ENCODE results near the gene PPP1R1C. TPM values are rescaled to one million over a fixed set of nuclear protein-coding genes. Genes with fewer than 3 reads are reported as not detected.

The PPP1R1C gene
- polyA plus RNA-seq, 6 donors from 2014 or later: not detected

- no peak for ATAC-seq (ENCODE audit: low read depth in 2 of 2)
- no peak overlapping the region for H3K4me3 Mint-ChIP-seq
Measured at GRCh38 chr2:182043861-182044260, 58.2 kb downstream of the PPP1R1C start.

GRCh38 chr2:182047544-182047943 is 61.9 kb downstream of the PPP1R1C start:
- peaks cover 7 to 12% (median 9%) of the 10 kb centered on the region in 3 donors for H3K27me3 Mint-ChIP-seq

More at GRCh38 chr2:182043861-182044260, 58.2 kb downstream of the PPP1R1C start:
- Mint-ChIP-seq H3K27me3 (peaks cover 7 to 20% (median 9%) of the 10 kb centered on the region in 3 donors), H3K4me1 (no peaks in the 10 kb centered on the region), H3K36me3 (no peaks in the 10 kb centered on the region), H3K9me3 (no peaks in the 10 kb centered on the region), H3K27ac (no peak overlapping the region)
- no peak for DNase-seq

GRCh38 chr2:182048088-182048487 is 62.4 kb downstream of the PPP1R1C start:
- Mint-ChIP-seq H3K27me3 (peaks cover 7 to 12% (median 9%) of the 10 kb centered on the region in 3 donors), H3K4me1 (no peaks in the 10 kb centered on the region), H3K4me3 (no peak overlapping the region), H3K9me3 (no peaks in the 10 kb centered on the region), H3K27ac (no peak overlapping the region), H3K36me3 (no peaks in the 10 kb centered on the region)
- DNase-seq (no peak), ATAC-seq (ENCODE audit: low read depth in 2 of 2) (no peak)

More at GRCh38 chr2:182047544-182047943, 61.9 kb downstream of the PPP1R1C start:
- no peak for ATAC-seq (ENCODE audit: low read depth in 2 of 2)
- Mint-ChIP-seq H3K4me1 (no peaks in the 10 kb centered on the region), H3K27ac (no peak overlapping the region), H3K9me3 (no peaks in the 10 kb centered on the region), H3K4me3 (no peak overlapping the region), H3K36me3 (no peaks in the 10 kb centered on the region)
- DNase-seq: no peak

GRCh38 chr2:182048621-182049020 is 63.0 kb downstream of the PPP1R1C start:
- no peaks in the 10 kb centered on the region for H3K4me1 Mint-ChIP-seq
- DNase-seq: no peak
- H3K27ac Mint-ChIP-seq: no peak overlapping the region
- no peaks in the 10 kb centered on the region for H3K9me3 Mint-ChIP-seq
- H3K27me3 Mint-ChIP-seq: peaks cover 6 to 9% (median 8%) of the 10 kb centered on the region in 3 donors
- no peak overlapping the region for H3K4me3 Mint-ChIP-seq
- no peak for ATAC-seq (ENCODE audit: low read depth in 2 of 2)
- H3K36me3 Mint-ChIP-seq: no peaks in the 10 kb centered on the region

GRCh38 chr2:182049372-182050148 is 63.9 kb downstream of the PPP1R1C start:
- Mint-ChIP-seq H3K36me3 (no peaks in the 10 kb centered on the region), H3K4me3 (no peak overlapping the region), H3K27ac (peak overlapping the region in 1 of 6 donors; percentile 23), H3K9me3 (no peaks in the 10 kb centered on the region), H3K4me1 (no peaks in the 10 kb centered on the region), H3K27me3 (peaks cover 0 to 9% (median 0%) of the 10 kb centered on the region in 3 donors)
- ATAC-seq (ENCODE audit: low read depth in 2 of 2) (no peak), DNase-seq (no peak)

GRCh38 chr2:182050333-182051135 is 64.9 kb downstream of the PPP1R1C start:
- Mint-ChIP-seq H3K4me1 (no peaks in the 10 kb centered on the region), H3K4me3 (no peak overlapping the region)

GRCh38 chr2:182055993-182056392 is 70.3 kb downstream of the PPP1R1C start:
- Mint-ChIP-seq H3K9me3 (peaks cover 0 to 2% (median 0%) of the 10 kb centered on the region in 7 donors), H3K36me3 (no peaks in the 10 kb centered on the region)

More at GRCh38 chr2:182050333-182051135, 64.9 kb downstream of the PPP1R1C start:
- ATAC-seq (ENCODE audit: low read depth in 2 of 2): no peak
- no peak for DNase-seq
- H3K36me3 Mint-ChIP-seq: no peaks in the 10 kb centered on the region
- H3K27me3 Mint-ChIP-seq: peaks cover 5 to 7% (median 6%) of the 10 kb centered on the region in 3 donors
- peaks cover 0 to 2% (median 0%) of the 10 kb centered on the region in 7 donors for H3K9me3 Mint-ChIP-seq
- no peak overlapping the region for H3K27ac Mint-ChIP-seq

GRCh38 chr2:182057002-182057401 is 71.3 kb downstream of the PPP1R1C start:
- Mint-ChIP-seq H3K9me3 (peaks cover 0 to 2% (median 0%) of the 10 kb centered on the region in 7 donors), H3K27me3 (peaks cover 11 to 32% (median 22%) of the 10 kb centered on the region in 3 donors), H3K27ac (peak overlapping the region in 1 of 6 donors; percentile 2), H3K36me3 (no peaks in the 10 kb centered on the region), H3K4me3 (no peak overlapping the region), H3K4me1 (no peaks in the 10 kb centered on the region)
- ATAC-seq (ENCODE audit: low read depth in 2 of 2) (no peak), DNase-seq (no peak)

More at GRCh38 chr2:182055993-182056392, 70.3 kb downstream of the PPP1R1C start:
- H3K4me1 Mint-ChIP-seq: no peaks in the 10 kb centered on the region
- no peak overlapping the region for H3K27ac Mint-ChIP-seq
- H3K27me3 Mint-ChIP-seq: peaks cover 11 to 32% (median 22%) of the 10 kb centered on the region in 3 donors
- DNase-seq: no peak
- ATAC-seq (ENCODE audit: low read depth in 2 of 2): no peak
- H3K4me3 Mint-ChIP-seq: no peak overlapping the region

- Mint-ChIP-seq H3K36me3 (no peaks in the 10 kb centered on the region), H3K4me3 (no peak overlapping the region), H3K9me3 (peaks cover 0 to 2% (median 0%) of the 10 kb centered on the region in 7 donors), H3K27ac (no peak overlapping the region), H3K27me3 (peaks cover 11 to 32% (median 22%) of the 10 kb centered on the region in 3 donors), H3K4me1 (no peaks in the 10 kb centered on the region)
- ATAC-seq (ENCODE audit: low read depth in 2 of 2) (no peak), DNase-seq (no peak)
Measured at GRCh38 chr2:182058056-182058455, 72.4 kb downstream of the PPP1R1C start.

GRCh38 chr2:182061739-182062138 is 76.1 kb downstream of the PPP1R1C start:
- Mint-ChIP-seq H3K27me3 (peaks cover 6 to 16% (median 15%) of the 10 kb centered on the region in 3 donors), H3K4me3 (no peak overlapping the region), H3K9me3 (no peaks in the 10 kb centered on the region), H3K4me1 (no peaks in the 10 kb centered on the region), H3K36me3 (no peaks in the 10 kb centered on the region), H3K27ac (no peak overlapping the region)
- no peak for DNase-seq
- no peak for ATAC-seq (ENCODE audit: low read depth in 2 of 2)

- Mint-ChIP-seq H3K27ac (no peak overlapping the region), H3K9me3 (no peaks in the 10 kb centered on the region), H3K36me3 (no peaks in the 10 kb centered on the region), H3K4me3 (no peak overlapping the region), H3K4me1 (no peaks in the 10 kb centered on the region), H3K27me3 (peaks cover 0 to 9% (median 9%) of the 10 kb centered on the region in 3 donors)
- no peak for ATAC-seq (ENCODE audit: low read depth in 2 of 2)
- DNase-seq: no peak
Measured at GRCh38 chr2:182062329-182062972, 76.8 kb downstream of the PPP1R1C start.

GRCh38 chr2:182064019-182064778 is 78.5 kb downstream of the PPP1R1C start:
- ATAC-seq (ENCODE audit: low read depth in 2 of 2) (no peak), DNase-seq (no peak)
- no peak overlapping the region for H3K27ac Mint-ChIP-seq
- H3K9me3 Mint-ChIP-seq: no peaks in the 10 kb centered on the region
- H3K4me1 Mint-ChIP-seq: no peaks in the 10 kb centered on the region
- H3K36me3 Mint-ChIP-seq: no peaks in the 10 kb centered on the region
- H3K4me3 Mint-ChIP-seq: no peak overlapping the region
- H3K27me3 Mint-ChIP-seq: peaks cover 0 to 12% (median 3%) of the 10 kb centered on the region in 3 donors

All from naive B cell (primary cell).